Stimulated activated CD4-positive, alpha-beta T cell treated with anti-CD3 and anti-CD28 coated beads, TNF-alpha, amount 100 ng/mL, for 48 hours (primary cell): ENCODE data around the gene LRRC7.
"Not testable (repeated sequence)": the region's sequence is repeated elsewhere in the genome, so short reads cannot be mapped to it uniquely, and the experiment has no call there.

Experiments
- DNase-seq, 3 donors: peaks; one replicate each; pipeline ENCODE4 v3.0.0-alpha.2; 2020; ENCODE audit warnings: low read depth in 3 of 3

Gene LRRC7

GRCh38 chr1:70039485-70039884, 471.8 kb downstream of the LRRC7 start:
- no peak for DNase-seq

DNA sequence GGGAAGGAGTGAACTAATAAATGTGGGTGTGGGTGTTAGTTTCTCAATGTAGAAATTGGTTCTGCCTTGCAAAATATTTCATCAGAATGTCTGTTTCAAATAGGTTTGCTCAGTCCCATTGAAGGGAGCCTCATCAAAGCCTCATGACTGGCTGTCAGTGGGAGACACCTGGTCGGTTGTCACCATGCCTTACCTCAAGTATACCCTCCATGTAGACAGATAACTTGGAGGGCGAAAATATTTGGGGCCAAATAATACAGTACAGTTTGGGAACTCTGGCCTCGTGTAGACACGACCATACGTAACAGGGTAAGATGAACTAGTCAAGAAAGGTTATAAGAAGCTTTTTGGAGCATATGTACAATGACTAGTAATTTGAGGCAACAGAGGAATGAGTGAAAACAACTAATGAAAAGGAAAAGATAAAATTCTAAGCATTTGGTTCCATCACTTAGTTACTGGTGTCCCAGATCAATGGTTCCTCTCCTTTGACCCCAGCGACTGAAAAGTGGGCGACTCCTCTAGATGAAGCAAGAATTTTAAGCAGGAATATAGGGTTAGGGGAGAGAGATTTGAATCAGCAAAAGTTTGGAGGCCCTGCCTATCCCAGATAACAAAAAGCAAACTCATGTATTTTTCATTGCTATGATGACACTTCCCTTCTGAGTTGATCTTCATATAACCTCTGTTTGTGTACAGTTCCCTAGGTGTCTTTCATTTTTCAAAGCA, 473.8 kb downstream of the LRRC7 start:
- no peak for DNase-seq

- DNase-seq = no peak
These were observed 474.5 kb downstream of the LRRC7 start for GRCh38 chr1:70042090-70042731.

GRCh38 chr1:70043804-70044203, 476.1 kb downstream of the LRRC7 start:
- DNase-seq = no peak

- no peak for DNase-seq
These were observed 477.1 kb downstream of the LRRC7 start for GRCh38 chr1:70044832-70045231.

DNA sequence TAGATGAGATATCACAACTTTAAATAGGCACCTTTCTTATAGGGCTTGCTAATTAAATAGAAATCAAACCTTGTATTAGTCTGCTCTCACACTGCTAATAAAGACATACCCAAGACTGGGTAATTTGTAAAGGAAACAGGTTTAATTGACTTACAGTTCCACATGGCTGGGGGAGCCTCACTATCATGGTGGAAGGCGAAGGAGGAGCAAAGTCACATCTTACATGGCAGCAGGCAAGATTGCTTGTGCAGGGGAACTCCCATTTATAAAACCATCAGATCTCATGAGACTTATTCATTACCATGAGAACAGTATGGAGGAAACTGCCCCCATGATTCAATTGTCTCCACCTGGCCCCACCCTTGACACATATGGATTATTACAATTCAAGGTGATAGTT, 477.9 kb downstream of the LRRC7 start:
- DNase-seq = not testable (repeated sequence)

DNA sequence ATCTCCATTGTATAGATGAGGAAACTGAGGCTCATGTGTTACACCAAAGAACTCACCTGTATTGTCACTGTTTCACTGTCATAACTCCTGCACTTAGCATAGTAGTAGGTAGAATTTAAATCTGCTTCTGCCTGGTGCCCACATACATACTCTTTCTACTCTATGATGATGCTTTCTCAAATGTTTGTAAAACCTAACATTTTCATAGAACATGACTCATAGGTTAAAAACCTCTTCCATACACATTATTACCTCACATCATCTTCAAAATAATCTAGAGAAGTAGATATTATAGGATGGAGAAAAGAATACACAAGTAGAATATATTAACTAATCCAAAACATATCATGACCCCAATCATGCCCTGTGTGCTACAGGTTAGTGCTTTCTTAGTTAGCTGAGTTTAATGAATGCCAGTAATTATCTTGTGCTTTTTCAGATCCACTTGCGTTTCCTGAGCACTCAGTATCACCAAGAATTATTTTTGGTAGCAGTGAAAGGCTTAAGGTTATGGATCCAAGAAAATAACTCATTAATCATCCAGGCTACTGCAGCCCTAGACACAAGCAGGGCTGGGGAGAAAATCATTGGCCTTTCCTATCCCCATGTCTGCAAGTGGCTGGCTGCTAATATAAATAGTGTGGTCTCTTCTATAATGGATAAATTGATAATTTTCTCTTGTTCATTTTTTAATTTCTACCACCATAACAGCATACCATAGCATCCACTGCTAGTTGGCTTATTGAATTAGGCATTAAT, 480.8 kb downstream of the LRRC7 start:
- DNase-seq = no peak

GRCh38 chr1:70051926-70052325, 484.2 kb downstream of the LRRC7 start:
- DNase-seq = no peak

- no peak for DNase-seq
These were observed 489.8 kb downstream of the LRRC7 start for GRCh38 chr1:70057500-70057899.

DNA sequence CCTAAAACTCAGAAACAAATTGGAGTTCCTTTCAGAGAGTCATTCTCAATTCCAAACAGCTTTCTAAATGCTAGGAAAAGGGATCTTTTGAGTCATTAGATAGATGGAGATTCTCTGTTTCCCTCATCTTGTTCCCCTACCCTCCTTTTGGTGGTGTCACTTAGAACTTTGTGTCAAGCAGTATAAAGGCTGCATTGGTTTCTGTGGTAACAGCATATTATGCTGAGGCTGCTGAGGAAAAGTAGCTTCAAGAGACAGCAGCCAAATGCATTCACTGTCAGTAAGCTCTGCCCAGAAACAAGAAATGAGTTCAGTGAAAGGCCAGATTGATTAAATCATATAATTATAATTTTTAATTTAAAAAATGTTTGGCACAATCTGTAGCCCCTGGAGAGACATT, 493.5 kb downstream of the LRRC7 start:
- DNase-seq = no peak

DNA sequence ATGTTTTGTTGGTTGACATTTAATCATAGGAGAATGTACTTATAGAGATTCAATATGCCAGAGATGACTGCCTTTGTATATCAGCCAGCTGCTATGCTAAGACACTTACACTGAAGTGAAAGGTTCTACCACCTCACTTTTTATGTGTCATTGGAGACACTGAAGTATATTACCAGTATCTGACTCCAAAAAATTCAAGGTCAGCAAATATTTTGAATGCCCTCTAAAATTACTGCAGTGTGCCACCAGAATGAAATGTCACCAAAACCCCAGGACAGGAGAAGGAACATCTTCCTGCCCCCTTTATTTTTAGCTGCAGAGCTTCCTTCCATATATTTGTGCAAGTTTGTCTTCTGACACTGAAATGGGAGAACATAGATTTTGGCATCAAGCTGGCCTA, 496.1 kb downstream of the LRRC7 start:
- DNase-seq = no peak

DNA sequence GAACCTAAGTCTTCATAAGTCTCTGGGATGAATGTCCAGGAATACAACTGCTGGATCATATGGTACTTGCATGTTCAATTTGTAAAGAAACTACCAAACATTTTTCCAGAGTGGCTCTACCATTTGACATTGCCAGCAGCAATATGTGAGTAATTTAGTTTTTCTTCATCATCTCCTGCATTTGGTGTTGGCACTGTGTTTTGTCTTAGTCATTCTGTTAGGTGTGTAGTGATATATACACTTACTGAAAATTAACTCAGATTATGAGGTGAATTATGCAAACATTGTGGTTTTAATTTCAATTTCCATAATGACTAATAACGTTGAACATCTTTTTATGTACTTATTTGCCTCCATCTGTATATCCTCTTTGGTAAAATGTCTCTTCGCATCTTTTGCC, 499.0 kb downstream of the LRRC7 start:
- no peak for DNase-seq

DNA sequence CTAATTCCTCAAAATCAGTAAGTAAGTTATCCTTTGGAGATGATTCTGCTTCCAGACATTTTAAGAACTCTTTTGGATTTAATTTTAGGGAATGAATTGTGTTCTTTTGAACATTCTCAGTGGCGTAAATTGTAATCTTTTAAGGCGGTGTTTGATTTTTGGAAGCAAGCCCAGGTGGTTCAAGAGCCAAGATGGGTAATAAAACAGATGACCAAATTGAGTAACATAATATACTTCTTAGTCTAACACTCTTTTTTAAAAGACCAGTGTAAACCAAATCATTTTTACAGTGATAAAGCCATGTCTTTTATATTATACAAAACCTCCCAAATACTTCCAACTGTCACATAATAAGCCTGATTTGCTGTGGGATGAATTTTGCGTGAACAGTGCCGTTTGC, 503.9 kb downstream of the LRRC7 start:
- DNase-seq = no peak

- no peak for DNase-seq
These were observed 504.6 kb downstream of the LRRC7 start for GRCh38 chr1:70072231-70072751.

DNA sequence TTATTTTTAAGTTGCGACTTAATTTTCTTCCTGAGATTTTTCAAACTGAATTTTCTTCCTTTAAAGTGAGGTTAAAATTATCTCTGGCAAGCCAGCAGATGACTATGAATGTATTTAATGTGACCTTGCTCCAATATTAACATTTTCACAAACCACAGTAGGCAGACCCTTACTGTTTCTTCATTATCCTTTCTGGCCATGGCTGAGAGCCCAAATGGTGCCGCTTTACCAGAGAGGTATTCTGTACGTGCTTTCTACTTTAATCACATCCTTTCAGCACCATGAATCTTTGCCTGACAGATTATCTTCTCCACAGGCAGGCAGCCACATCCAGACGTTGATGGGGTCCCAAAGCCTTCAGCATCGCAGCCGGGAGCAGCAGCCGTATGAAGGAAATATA, 508.0 kb downstream of the LRRC7 start:
- DNase-seq = no peak

GRCh38 chr1:70077066-70077465, 509.3 kb downstream of the LRRC7 start:
- DNase-seq = no peak

- DNase-seq = no peak
These were observed 511.8 kb downstream of the LRRC7 start for GRCh38 chr1:70079546-70079945.

GRCh38 chr1:70083519-70083918, 515.8 kb downstream of the LRRC7 start:
- no peak for DNase-seq

- no peak for DNase-seq
These were observed 516.7 kb downstream of the LRRC7 start for GRCh38 chr1:70084314-70084915.

DNA sequence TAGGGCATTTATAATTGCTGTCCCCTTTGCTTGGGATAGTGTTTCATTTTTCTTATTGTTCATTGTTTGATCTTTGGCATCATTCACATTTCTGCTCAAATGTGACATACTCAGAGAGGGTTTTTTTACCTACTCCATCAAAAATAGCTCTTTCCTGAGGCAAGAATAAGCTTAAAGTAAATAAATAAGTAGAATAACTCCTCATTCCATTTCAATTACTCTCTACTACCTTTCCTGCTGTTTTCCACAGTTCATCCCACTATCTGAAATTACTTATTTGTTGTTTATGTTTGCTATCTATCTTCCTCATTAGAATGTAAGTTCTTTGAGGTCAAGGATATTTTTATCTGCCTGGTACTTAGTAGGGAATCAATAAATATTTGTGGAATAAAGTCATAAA, 517.8 kb downstream of the LRRC7 start:
- no peak for DNase-seq

DNA sequence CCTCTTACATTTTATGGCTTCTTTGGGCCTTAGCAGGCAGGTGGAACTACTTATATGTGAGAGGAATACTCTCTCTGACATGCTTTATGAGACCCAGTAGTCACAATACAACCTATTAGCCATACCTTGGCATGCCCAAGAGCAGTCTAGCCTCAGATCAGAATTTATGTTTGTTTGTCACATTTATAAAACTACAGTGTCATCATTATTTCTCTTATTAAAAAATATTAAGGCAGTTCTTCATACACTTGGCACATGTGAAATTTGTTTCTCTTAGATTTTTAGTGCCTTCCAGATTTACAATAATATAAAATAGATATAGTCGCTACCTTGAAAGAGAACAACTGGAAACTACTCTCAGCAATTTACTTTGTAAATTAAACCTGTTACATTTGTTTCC, 519.2 kb downstream of the LRRC7 start:
- DNase-seq = no peak

- DNase-seq = no peak
These were observed 522.4 kb downstream of the LRRC7 start for GRCh38 chr1:70090141-70090540.
